ENCODE results near the gene TMEM147. TPM values are rescaled to one million over a fixed set of nuclear protein-coding genes. Genes with fewer than 3 reads are reported as not detected.
A peak's percentile ranks its signal among the peaks of the same experiment; 100 is the strongest.

The TMEM147 gene
- total and polyA plus RNA-seq, 10 of the 15 experiments (the other 5 are each of a cell fraction or from before 2014, with no cell fraction given), result 53.4 to 145 (median 79.3) TPM

GRCh38 chr19:35509861-35510625 lies 35.4 kb upstream of the TMEM147 start (continued):
- TF ChIP-seq, protein P1, sequence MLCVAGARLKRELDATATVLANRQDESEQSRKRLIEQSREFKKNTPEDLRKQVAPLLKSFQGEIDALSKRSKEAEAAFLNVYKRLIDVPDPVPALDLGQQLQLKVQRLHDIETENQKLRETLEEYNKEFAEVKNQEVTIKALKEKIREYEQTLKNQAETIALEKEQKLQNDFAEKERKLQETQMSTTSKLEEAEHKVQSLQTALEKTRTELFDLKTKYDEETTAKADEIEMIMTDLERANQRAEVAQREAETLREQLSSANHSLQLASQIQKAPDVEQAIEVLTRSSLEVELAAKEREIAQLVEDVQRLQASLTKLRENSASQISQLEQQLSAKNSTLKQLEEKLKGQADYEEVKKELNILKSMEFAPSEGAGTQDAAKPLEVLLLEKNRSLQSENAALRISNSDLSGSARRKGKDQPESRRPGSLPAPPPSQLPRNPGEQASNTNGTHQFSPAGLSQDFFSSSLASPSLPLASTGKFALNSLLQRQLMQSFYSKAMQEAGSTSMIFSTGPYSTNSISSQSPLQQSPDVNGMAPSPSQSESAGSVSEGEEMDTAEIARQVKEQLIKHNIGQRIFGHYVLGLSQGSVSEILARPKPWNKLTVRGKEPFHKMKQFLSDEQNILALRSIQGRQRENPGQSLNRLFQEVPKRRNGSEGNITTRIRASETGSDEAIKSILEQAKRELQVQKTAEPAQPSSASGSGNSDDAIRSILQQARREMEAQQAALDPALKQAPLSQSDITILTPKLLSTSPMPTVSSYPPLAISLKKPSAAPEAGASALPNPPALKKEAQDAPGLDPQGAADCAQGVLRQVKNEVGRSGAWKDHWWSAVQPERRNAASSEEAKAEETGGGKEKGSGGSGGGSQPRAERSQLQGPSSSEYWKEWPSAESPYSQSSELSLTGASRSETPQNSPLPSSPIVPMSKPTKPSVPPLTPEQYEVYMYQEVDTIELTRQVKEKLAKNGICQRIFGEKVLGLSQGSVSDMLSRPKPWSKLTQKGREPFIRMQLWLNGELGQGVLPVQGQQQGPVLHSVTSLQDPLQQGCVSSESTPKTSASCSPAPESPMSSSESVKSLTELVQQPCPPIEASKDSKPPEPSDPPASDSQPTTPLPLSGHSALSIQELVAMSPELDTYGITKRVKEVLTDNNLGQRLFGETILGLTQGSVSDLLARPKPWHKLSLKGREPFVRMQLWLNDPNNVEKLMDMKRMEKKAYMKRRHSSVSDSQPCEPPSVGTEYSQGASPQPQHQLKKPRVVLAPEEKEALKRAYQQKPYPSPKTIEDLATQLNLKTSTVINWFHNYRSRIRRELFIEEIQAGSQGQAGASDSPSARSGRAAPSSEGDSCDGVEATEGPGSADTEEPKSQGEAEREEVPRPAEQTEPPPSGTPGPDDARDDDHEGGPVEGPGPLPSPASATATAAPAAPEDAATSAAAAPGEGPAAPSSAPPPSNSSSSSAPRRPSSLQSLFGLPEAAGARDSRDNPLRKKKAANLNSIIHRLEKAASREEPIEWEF (IDR thresholded peaks at IDR 0.05; ENCODE audit: insufficient replicate concordance, low read depth, low read length), result no peak
- peak; percentile 90 for TF ChIP-seq YY1 (IDR thresholded peaks at IDR 0.05; ENCODE audit: low read depth, low read length)
- no peak; the same call in 2 of the 3 replicates for TF ChIP-seq POU2F2 (IDR thresholded peaks at IDR 0.05; ENCODE audit: borderline replicate concordance, low read depth, low read length)
- TF ChIP-seq TCF7 (IDR thresholded peaks at IDR 0.05; ENCODE audit: borderline replicate concordance), result no peak
- no peak for TF ChIP-seq WRNIP1 (IDR thresholded peaks at IDR 0.05; ENCODE audit: borderline replicate concordance, low read depth, low read length)
- no peak for TF ChIP-seq KAT2A (conservative IDR thresholded peaks at IDR 0.05; ENCODE audit: control insufficient read depth, low read depth, low read length)
- TF ChIP-seq CEBPB (IDR thresholded peaks at IDR 0.05; ENCODE audit: borderline replicate concordance in 1 of 2, low read depth in 2 of 2, low read length in 2 of 2), result no peak
- TF ChIP-seq ZBTB33 (IDR thresholded peaks at IDR 0.05), result no peak
- no peak for TF ChIP-seq ATF3 (IDR thresholded peaks at IDR 0.05; ENCODE audit: borderline replicate concordance, extremely low read depth, low read depth, low read length)
- no peak for TF ChIP-seq ZNF207 (IDR thresholded peaks at IDR 0.05; ENCODE audit: borderline replicate concordance)
- no peak for TF ChIP-seq NR2C2 (IDR thresholded peaks at IDR 0.05; ENCODE audit: borderline replicate concordance, control insufficient read depth, insufficient read length, low read depth)
- no peak for TF ChIP-seq BRCA1 (IDR thresholded peaks at IDR 0.05; ENCODE audit: low read depth, low read length)
- TF ChIP-seq HDGF (IDR thresholded peaks at IDR 0.05), result no peak
- TF ChIP-seq CTCF (IDR thresholded peaks at IDR 0.05 in 2 of 3, conservative IDR thresholded peaks at IDR 0.05 in 1 of 3; ENCODE audit: control insufficient read depth in 2 of 3, extremely low read depth in 1 of 3, insufficient read depth in 1 of 3, low read depth in 3 of 3, low read length in 3 of 3), result peak; percentile 96; a peak in 5 of 6 replicates
- peak; percentile 38; the same call in 1 of the 2 replicates for TF ChIP-seq TCF12 (IDR thresholded peaks at IDR 0.05; ENCODE audit: low read depth, low read length)
- no peak for TF ChIP-seq MTA2 (IDR thresholded peaks at IDR 0.05; ENCODE audit: low read depth)
- peak in 1 of 2 experiments; percentile 57; a peak in 1 of 3 replicates for TF ChIP-seq EGR1 (IDR thresholded peaks at IDR 0.05; ENCODE audit: borderline replicate concordance in 1 of 2, low read depth in 2 of 2, low read length in 2 of 2)
- TF ChIP-seq RAD51 (IDR thresholded peaks at IDR 0.05), result no peak
- no peak for TF ChIP-seq MXI1 (IDR thresholded peaks at IDR 0.05; ENCODE audit: low read depth, low read length)
- no peak for TF ChIP-seq NR2C1 (IDR thresholded peaks at IDR 0.05)

Measured in GM12878 (cell line).